GM19023 (cell line): ENCODE data around the gene MKKS.
A peak's percentile ranks its signal among the peaks of the same experiment; 100 is the strongest.
"Not testable (repeated sequence)": the region's sequence is repeated elsewhere in the genome, so short reads cannot be mapped to it uniquely, and the experiment has no call there.

Experiments
- ATAC-seq: cut with Tn5 transposase; IDR thresholded peaks from one replicate; pipeline ENCODE4 v1.9.1; 2021; ENCODE audit warnings: mild to moderate bottlenecking, moderate library complexity; ENCODE audit not compliant: unreplicated experiment

The MKKS gene

GRCh38 chr20:10449270-10449669 lies 15.2 kb upstream of the MKKS start:
- ATAC-seq: no peak

- ATAC-seq: no peak
These were observed 14.5 kb upstream of the MKKS start for GRCh38 chr20:10448270-10449156.

GRCh38 chr20:10447028-10447427 lies 13.0 kb upstream of the MKKS start:
- ATAC-seq: peak; percentile 96

- ATAC-seq: no peak
These were observed 11.7 kb upstream of the MKKS start for GRCh38 chr20:10445758-10446157.

GRCh38 chr20:10443936-10444335 lies 9.9 kb upstream of the MKKS start:
- ATAC-seq: no peak

GRCh38 chr20:10438217-10438616 lies 4.2 kb upstream of the MKKS start:
- no peak for ATAC-seq

GRCh38 chr20:10436053-10436699 lies 2.2 kb upstream of the MKKS start:
- no peak for ATAC-seq

- ATAC-seq: peak; percentile 62
These were observed 1.1 kb upstream of the MKKS start, which contains the start of gene SLX4IP for GRCh38 chr20:10434832-10435812. Gene SLX4IP, plus strand, starts transcription at chr20:10435305. Its CDS starts 22,900 bp downstream, at chr20:10458205.

- ATAC-seq: peak; percentile 33
These were observed 427 bp upstream of the MKKS start for GRCh38 chr20:10434467-10434831.

GRCh38 chr20:10433014-10433622 lies 904 bp downstream of the MKKS start:
- no peak for ATAC-seq

- no peak for ATAC-seq
These were observed 1.9 kb downstream of the MKKS start for GRCh38 chr20:10432079-10432478.

- ATAC-seq: no peak
These were observed 3.3 kb downstream of the MKKS start for GRCh38 chr20:10430704-10431103.

- no peak for ATAC-seq
These were observed 4.0 kb downstream of the MKKS start for GRCh38 chr20:10430000-10430466.

- ATAC-seq: no peak
These were observed 4.5 kb downstream of the MKKS start for GRCh38 chr20:10429443-10429981.

- ATAC-seq: no peak
These were observed 6.0 kb downstream of the MKKS start for GRCh38 chr20:10428008-10428407.

- no peak for ATAC-seq
These were observed 6.8 kb downstream of the MKKS start for GRCh38 chr20:10427060-10427692.

GRCh38 chr20:10423735-10424134 lies 10.3 kb downstream of the MKKS start:
- no peak for ATAC-seq

GRCh38 chr20:10419550-10420133 lies 14.4 kb downstream of the MKKS start:
- ATAC-seq: no peak

GRCh38 chr20:10417218-10417617 lies 16.8 kb downstream of the MKKS start:
- not testable (repeated sequence) for ATAC-seq
